Measurements from ENCODE around the gene OLIG1. TPM values are rescaled to one million over a fixed set of nuclear protein-coding genes. Genes with fewer than 3 reads are reported as not detected.

The OLIG1 gene
- polyA plus RNA-seq, 1 of the 3 experiments (the other 2 are of a cell fraction), result not detected

- H3K79me2 ChIP-seq (ENCODE audit: insufficient read depth), result no peaks in the 10 kb centered on the region
- H3K9me2 ChIP-seq, result no peaks in the 10 kb centered on the region
- no peak overlapping the region for H3K27ac ChIP-seq (ENCODE audit: low read depth in 2 of 2, low read length in 1 of 2)
- DNase-seq, result no peak
- no peak overlapping the region for H3K9ac ChIP-seq
- H3K9me3 ChIP-seq, result no peaks in the 10 kb centered on the region
- ChIA-PET CTCF (no interaction called here), POLR2A (no interaction called here)
- H2AFZ ChIP-seq (ENCODE audit: low read depth), result no peak overlapping the region
- H3K4me1 ChIP-seq (ENCODE audit: control insufficient read depth in 1 of 2, insufficient read depth in 2 of 2, low read depth in 1 of 2, low read length in 1 of 2), result no peaks in the 10 kb centered on the region
- H4K20me1 ChIP-seq (ENCODE audit: insufficient read depth), result no peaks in the 10 kb centered on the region
- no peak for TF ChIP-seq GABPA (IDR thresholded peaks at IDR 0.05; ENCODE audit: low read depth)
- no peak for TF ChIP-seq FOXM1 (IDR thresholded peaks at IDR 0.05; ENCODE audit: low read depth)
- no peak for TF ChIP-seq RAD21 (IDR thresholded peaks at IDR 0.05; ENCODE audit: low read length)
- no peak for TF ChIP-seq MXI1 (IDR thresholded peaks at IDR 0.05; ENCODE audit: low read depth, low read length)
- no peak for TF ChIP-seq EP300 (IDR thresholded peaks at IDR 0.05; ENCODE audit: borderline replicate concordance in 1 of 2, low read depth in 1 of 2, low read length in 1 of 2)
- TF ChIP-seq FOSL2 (IDR thresholded peaks at IDR 0.05; ENCODE audit: borderline replicate concordance, low read depth), result no peak
- no peak for TF ChIP-seq NRF1 (IDR thresholded peaks at IDR 0.05; ENCODE audit: low read depth, low read length)
- no peak for TF ChIP-seq RFX5 (IDR thresholded peaks at IDR 0.05; ENCODE audit: low read length)
- no peak for TF ChIP-seq POLR2AphosphoS5 (IDR thresholded peaks at IDR 0.05; ENCODE audit: low read depth, low read length)
- no peak for TF ChIP-seq NFIC (IDR thresholded peaks at IDR 0.05; ENCODE audit: borderline replicate concordance)
- TF ChIP-seq, protein P1, sequence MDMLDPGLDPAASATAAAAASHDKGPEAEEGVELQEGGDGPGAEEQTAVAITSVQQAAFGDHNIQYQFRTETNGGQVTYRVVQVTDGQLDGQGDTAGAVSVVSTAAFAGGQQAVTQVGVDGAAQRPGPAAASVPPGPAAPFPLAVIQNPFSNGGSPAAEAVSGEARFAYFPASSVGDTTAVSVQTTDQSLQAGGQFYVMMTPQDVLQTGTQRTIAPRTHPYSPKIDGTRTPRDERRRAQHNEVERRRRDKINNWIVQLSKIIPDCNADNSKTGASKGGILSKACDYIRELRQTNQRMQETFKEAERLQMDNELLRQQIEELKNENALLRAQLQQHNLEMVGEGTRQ (IDR thresholded peaks at IDR 0.05; ENCODE audit: borderline replicate concordance, low read depth, low read length), result no peak
- TF ChIP-seq, protein P2, sequence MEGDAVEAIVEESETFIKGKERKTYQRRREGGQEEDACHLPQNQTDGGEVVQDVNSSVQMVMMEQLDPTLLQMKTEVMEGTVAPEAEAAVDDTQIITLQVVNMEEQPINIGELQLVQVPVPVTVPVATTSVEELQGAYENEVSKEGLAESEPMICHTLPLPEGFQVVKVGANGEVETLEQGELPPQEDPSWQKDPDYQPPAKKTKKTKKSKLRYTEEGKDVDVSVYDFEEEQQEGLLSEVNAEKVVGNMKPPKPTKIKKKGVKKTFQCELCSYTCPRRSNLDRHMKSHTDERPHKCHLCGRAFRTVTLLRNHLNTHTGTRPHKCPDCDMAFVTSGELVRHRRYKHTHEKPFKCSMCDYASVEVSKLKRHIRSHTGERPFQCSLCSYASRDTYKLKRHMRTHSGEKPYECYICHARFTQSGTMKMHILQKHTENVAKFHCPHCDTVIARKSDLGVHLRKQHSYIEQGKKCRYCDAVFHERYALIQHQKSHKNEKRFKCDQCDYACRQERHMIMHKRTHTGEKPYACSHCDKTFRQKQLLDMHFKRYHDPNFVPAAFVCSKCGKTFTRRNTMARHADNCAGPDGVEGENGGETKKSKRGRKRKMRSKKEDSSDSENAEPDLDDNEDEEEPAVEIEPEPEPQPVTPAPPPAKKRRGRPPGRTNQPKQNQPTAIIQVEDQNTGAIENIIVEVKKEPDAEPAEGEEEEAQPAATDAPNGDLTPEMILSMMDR (IDR thresholded peaks at IDR 0.05), result no peak
- no peak for TF ChIP-seq ELF1 (IDR thresholded peaks at IDR 0.05)
- H3K36me3 ChIP-seq (replicated peaks in 1 of 2; ENCODE audit: control insufficient read depth in 1 of 2, insufficient read depth in 2 of 2, low read length in 1 of 2), result no peaks in the 10 kb centered on the region
- H3K27me3 ChIP-seq (ENCODE audit: insufficient read depth), result peaks cover 57% of the 10 kb centered on the region
- no peak overlapping the region for H3K4me3 ChIP-seq (ENCODE audit: low read depth in 2 of 2, low read length in 1 of 2)
- WGBS (ENCODE audit: low lambda C conversion rate), result 2% methylated on average over 3 of the region's 3 CpGs
- no peak overlapping the region for H3K4me2 ChIP-seq
- no peaks in the 10 kb centered on the region for H3F3A ChIP-seq (replicated peaks; ENCODE audit: insufficient read depth)
These were observed 10.4 kb downstream of the OLIG1 start for GRCh38 chr21:33080376-33080775.

GRCh38 chr21:33080776-33081175 is 10.8 kb downstream of the OLIG1 start:
- H3K9ac ChIP-seq, result no peak overlapping the region
- H3K4me1 ChIP-seq (ENCODE audit: control insufficient read depth in 1 of 2, insufficient read depth in 2 of 2, low read depth in 1 of 2, low read length in 1 of 2), result no peaks in the 10 kb centered on the region
- DNase-seq, result no peak
- peaks cover 57% of the 10 kb centered on the region for H3K27me3 ChIP-seq (ENCODE audit: insufficient read depth)
- H3K4me3 ChIP-seq (ENCODE audit: low read depth in 2 of 2, low read length in 1 of 2), result no peak overlapping the region
- H3K79me2 ChIP-seq (ENCODE audit: insufficient read depth), result no peaks in the 10 kb centered on the region
- H3K27ac ChIP-seq (ENCODE audit: low read depth in 2 of 2, low read length in 1 of 2), result no peak overlapping the region
- ChIA-PET POLR2A (no interaction called here), CTCF (interaction anchor here (0.6 kb wide), 1 partner anchor 250 kb away, joined by 3 read pairs; no protein-coding TSS in a partner anchor)
- no peaks in the 10 kb centered on the region for H3F3A ChIP-seq (replicated peaks; ENCODE audit: insufficient read depth)
- WGBS (ENCODE audit: low lambda C conversion rate), result 25% methylated on average over 3 of the region's 3 CpGs
- H3K9me2 ChIP-seq, result no peaks in the 10 kb centered on the region
- H3K36me3 ChIP-seq (replicated peaks in 1 of 2; ENCODE audit: control insufficient read depth in 1 of 2, insufficient read depth in 2 of 2, low read length in 1 of 2), result no peaks in the 10 kb centered on the region
- TF ChIP-seq POLR2AphosphoS5 (IDR thresholded peaks at IDR 0.05; ENCODE audit: low read depth, low read length) (no peak), NFIC (IDR thresholded peaks at IDR 0.05; ENCODE audit: borderline replicate concordance) (no peak), RFX5 (IDR thresholded peaks at IDR 0.05; ENCODE audit: low read length) (no peak), TEAD4 (IDR thresholded peaks at IDR 0.05; ENCODE audit: borderline replicate concordance, insufficient read depth) (no peak), GABPA (IDR thresholded peaks at IDR 0.05; ENCODE audit: low read depth) (no peak), MXI1 (IDR thresholded peaks at IDR 0.05; ENCODE audit: low read depth, low read length) (no peak), CHD2 (IDR thresholded peaks at IDR 0.05; ENCODE audit: low read length, partially characterized antibody) (no peak)
- TF ChIP-seq, protein P3, sequence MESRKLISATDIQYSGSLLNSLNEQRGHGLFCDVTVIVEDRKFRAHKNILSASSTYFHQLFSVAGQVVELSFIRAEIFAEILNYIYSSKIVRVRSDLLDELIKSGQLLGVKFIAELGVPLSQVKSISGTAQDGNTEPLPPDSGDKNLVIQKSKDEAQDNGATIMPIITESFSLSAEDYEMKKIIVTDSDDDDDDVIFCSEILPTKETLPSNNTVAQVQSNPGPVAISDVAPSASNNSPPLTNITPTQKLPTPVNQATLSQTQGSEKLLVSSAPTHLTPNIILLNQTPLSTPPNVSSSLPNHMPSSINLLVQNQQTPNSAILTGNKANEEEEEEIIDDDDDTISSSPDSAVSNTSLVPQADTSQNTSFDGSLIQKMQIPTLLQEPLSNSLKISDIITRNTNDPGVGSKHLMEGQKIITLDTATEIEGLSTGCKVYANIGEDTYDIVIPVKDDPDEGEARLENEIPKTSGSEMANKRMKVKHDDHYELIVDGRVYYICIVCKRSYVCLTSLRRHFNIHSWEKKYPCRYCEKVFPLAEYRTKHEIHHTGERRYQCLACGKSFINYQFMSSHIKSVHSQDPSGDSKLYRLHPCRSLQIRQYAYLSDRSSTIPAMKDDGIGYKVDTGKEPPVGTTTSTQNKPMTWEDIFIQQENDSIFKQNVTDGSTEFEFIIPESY (IDR thresholded peaks at IDR 0.05; ENCODE audit: borderline replicate concordance, low read depth), result no peak
- TF ChIP-seq, protein P4, sequence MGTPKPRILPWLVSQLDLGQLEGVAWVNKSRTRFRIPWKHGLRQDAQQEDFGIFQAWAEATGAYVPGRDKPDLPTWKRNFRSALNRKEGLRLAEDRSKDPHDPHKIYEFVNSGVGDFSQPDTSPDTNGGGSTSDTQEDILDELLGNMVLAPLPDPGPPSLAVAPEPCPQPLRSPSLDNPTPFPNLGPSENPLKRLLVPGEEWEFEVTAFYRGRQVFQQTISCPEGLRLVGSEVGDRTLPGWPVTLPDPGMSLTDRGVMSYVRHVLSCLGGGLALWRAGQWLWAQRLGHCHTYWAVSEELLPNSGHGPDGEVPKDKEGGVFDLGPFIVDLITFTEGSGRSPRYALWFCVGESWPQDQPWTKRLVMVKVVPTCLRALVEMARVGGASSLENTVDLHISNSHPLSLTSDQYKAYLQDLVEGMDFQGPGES (IDR thresholded peaks at IDR 0.05; ENCODE audit: low read depth, low read length), result no peak
- H3K9me3 ChIP-seq, result no peaks in the 10 kb centered on the region
- H2AFZ ChIP-seq (ENCODE audit: low read depth), result no peak overlapping the region
- H4K20me1 ChIP-seq (ENCODE audit: insufficient read depth), result no peaks in the 10 kb centered on the region
- no peak overlapping the region for H3K4me2 ChIP-seq

Measured in SK-N-SH (cell line).